Mammary epithelial cell (primary cell): ENCODE results near the gene TP53BP1.

Source experiments
- CTCF ChIP-seq, 2 donors: IDR thresholded peaks in 1 of 2; conservative IDR thresholded peaks in 1 of 2; 2 replicates each; pipeline ENCODE4 v1.5.1; 2011 to 2012; ENCODE audit warnings: inconsistent platforms in 2 of 2, low read length in 2 of 2, mild to moderate bottlenecking in 2 of 2, control low read depth in 1 of 2, low read depth in 1 of 2; ENCODE audit not compliant: insufficient read depth in 1 of 2; ENCODE audit errors: extremely low read depth in 1 of 2
- EZH2 ChIP-seq: IDR thresholded peaks from 2 replicates; pipeline ENCODE4 v1.6.1; 2012; ENCODE audit warnings: low read length, inconsistent platforms, borderline replicate concordance

GRCh38 chr15:43446344-43446743 lies 46.6 kb downstream of the TP53BP1 start:
- TF ChIP-seq EZH2 (no peak), CTCF (conservative IDR thresholded peaks at IDR 0.05 in 1 of 2, IDR thresholded peaks at IDR 0.05 in 1 of 2; ENCODE audit: extremely low read depth in 1 of 2, insufficient read depth in 1 of 2, low read depth in 1 of 2, low read length in 2 of 2) (no peak)
